ENCODE measurements around the gene POLR2L. TPM values are rescaled to one million over a fixed set of nuclear protein-coding genes. Genes with fewer than 3 reads are reported as not detected.
A peak's percentile ranks its signal among the peaks of the same experiment; 100 is the strongest.

The POLR2L gene
- total RNA-seq, 1 donor from 2014 or later: 78.7 TPM

DNA sequence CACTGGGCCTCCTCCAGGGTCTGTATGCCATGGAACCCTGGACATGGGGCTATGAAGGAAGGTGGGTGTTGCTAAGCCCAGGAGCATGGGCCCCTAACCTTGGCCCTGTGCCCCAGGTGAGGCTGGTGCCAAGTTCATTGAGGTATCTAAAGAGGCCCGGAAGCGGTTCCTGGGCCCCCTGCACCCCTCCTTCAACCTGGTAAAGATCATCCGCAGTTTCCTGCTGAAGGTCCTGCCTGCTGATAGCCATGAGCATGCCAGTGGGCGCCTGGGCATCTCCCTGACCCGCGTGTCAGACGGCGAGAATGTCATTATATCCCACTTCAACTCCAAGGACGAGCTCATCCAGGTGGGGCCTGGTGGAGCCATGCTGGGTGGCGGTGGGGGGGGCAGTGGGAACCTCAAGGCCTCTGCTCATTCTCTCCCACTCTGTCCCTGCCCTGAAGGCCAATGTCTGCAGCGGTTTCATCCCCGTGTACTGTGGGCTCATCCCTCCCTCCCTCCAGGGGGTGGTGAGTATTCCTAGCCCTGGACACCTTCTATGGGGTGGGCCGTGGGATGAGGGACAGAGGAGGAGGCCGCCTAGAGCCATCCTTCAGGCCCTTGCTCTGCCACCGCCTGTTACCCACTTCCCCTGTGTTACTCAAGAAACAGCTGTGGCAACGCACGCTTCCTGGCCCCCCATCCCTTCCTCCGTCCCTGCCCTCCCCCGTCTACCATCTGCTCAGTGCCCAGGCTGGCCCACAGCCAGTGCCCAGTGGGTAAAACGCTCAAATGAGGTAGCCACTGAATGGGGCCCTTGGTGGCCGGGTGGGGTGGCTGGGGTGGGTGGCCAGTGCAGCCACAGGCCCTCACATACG, 20.6 kb downstream of the POLR2L start:
- Mint-ChIP-seq H3K36me3 (peaks cover 7% of the 10 kb centered on the region), H3K9me3 (no peaks in the 10 kb centered on the region), H3K27me3 (ENCODE audit: low read depth) (peaks cover 5% of the 10 kb centered on the region), H3K4me3 (peak overlapping the region; percentile 78), H3K4me1 (peaks cover 10% of the 10 kb centered on the region), H3K27ac (no peak overlapping the region)
- TF ChIP-seq, protein P1, sequence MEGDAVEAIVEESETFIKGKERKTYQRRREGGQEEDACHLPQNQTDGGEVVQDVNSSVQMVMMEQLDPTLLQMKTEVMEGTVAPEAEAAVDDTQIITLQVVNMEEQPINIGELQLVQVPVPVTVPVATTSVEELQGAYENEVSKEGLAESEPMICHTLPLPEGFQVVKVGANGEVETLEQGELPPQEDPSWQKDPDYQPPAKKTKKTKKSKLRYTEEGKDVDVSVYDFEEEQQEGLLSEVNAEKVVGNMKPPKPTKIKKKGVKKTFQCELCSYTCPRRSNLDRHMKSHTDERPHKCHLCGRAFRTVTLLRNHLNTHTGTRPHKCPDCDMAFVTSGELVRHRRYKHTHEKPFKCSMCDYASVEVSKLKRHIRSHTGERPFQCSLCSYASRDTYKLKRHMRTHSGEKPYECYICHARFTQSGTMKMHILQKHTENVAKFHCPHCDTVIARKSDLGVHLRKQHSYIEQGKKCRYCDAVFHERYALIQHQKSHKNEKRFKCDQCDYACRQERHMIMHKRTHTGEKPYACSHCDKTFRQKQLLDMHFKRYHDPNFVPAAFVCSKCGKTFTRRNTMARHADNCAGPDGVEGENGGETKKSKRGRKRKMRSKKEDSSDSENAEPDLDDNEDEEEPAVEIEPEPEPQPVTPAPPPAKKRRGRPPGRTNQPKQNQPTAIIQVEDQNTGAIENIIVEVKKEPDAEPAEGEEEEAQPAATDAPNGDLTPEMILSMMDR (IDR thresholded peaks at IDR 0.05; ENCODE audit: unreplicated experiment): no peak
- DNase-seq (ENCODE audit: low spot score in 2 of 2, unreplicated experiment in 2 of 2): no peak

DNA sequence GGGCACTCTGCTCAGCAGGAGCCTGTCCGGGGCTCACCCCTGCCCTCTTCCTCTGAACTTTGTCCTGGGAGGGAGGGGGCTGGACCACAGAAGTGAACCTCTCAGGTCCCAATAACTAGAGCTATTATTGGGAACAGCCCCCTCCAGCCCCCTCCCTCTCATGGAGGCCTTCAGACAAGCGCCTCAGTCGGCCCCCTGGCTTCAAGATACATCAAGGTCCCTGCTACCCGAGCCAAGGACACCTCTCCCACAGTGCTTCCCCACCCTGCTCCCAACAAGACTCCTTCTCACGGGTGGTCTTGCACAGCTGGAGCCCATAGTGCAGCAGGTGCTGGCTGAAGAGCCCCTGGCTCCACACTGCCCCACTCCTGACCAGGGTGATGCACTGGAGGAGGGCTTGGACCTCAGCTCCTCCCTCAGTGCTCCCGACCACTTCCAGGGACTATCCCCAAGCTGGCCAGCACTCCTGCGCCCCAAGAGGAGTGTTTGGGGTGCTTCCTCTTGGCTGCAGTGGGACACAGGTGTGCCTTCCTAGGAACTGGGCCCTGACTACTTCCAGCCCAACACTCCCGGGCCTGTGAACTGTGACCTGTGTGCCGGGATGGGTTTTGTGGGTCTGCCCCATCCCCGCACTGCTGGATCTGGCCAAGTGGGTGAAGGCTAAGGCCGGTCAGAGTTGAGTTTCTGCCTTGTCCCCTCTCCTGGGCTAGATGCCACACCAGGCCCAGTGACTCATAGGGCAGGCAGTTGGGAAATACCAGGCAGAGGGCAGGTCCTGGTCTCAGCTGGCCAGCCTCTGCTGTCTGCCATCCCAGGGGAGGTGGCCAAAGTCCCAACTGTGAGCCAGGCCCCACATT, 21.4 kb downstream of the POLR2L start:
- Mint-ChIP-seq H3K27me3 (ENCODE audit: low read depth) (no peaks in the 10 kb centered on the region), H3K4me3 (peak overlapping the region; percentile 78), H3K9me3 (no peaks in the 10 kb centered on the region), H3K27ac (no peak overlapping the region), H3K4me1 (peaks cover 10% of the 10 kb centered on the region), H3K36me3 (peaks cover 7% of the 10 kb centered on the region)
- DNase-seq (ENCODE audit: low spot score in 2 of 2, unreplicated experiment in 2 of 2): no peak
- TF ChIP-seq, protein P1 (IDR thresholded peaks at IDR 0.05; ENCODE audit: unreplicated experiment): no peak

GRCh38 chr11:819943-820649, 22.2 kb downstream of the POLR2L start:
- TF ChIP-seq, protein P1 (IDR thresholded peaks at IDR 0.05; ENCODE audit: unreplicated experiment): no peak
- Mint-ChIP-seq H3K27ac (no peak overlapping the region), H3K9me3 (no peaks in the 10 kb centered on the region), H3K4me3 (peak overlapping the region; percentile 78), H3K36me3 (peaks cover 6% of the 10 kb centered on the region), H3K27me3 (ENCODE audit: low read depth) (no peaks in the 10 kb centered on the region), H3K4me1 (peaks cover 10% of the 10 kb centered on the region)
- peak in 1 of 2 experiments; percentile 60 for DNase-seq (ENCODE audit: low spot score in 2 of 2, unreplicated experiment in 2 of 2)

DNA sequence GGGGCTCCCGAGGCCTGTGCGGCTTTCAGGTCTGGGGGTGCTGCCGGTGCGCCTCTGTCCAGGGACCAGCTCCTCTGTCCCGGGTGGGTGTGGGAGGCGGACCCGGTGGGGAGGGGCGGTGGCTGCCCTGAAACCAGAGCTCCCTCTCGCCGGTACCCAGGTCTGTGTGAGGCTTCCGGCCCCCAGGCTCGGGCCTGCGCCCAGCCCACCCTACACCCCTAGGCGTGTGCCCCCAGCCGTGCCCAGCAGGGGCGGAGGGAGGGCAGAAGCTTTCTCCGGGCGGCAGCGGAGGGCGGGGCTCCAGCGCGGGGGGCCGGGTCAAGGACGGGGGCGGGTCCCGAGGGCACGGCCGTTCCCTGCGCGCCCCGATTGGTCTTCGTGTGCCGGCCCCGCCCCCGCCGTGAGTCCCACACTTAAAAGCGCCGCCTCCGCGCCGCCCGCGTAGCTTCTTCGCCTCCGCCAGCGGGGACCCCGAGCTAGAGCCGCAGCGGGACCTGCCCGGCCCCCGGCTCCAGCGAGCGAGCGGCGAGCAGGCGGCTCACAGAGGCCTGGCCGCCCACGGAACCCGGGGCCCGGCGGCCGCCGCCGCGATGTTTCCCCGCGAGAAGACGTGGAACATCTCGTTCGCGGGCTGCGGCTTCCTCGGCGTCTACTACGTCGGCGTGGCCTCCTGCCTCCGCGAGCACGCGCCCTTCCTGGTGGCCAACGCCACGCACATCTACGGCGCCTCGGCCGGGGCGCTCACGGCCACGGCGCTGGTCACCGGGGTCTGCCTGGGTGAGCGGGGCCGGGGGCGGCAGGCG, 23.0 kb downstream of the POLR2L start:
- Mint-ChIP-seq H3K9me3 (no peaks in the 10 kb centered on the region), H3K4me1 (peaks cover 10% of the 10 kb centered on the region), H3K36me3 (peaks cover 2% of the 10 kb centered on the region), H3K4me3 (peak overlapping the region; percentile 78), H3K27ac (no peak overlapping the region), H3K27me3 (ENCODE audit: low read depth) (no peaks in the 10 kb centered on the region)
- DNase-seq (ENCODE audit: low spot score in 2 of 2, unreplicated experiment in 2 of 2): peak; percentile 85 to 90
- TF ChIP-seq, protein P1 (IDR thresholded peaks at IDR 0.05; ENCODE audit: unreplicated experiment): peak; percentile 14

Measured in mesothelial cell of epicardium (in vitro differentiated cells).